ENCODE data around the gene EML4. TPM values are rescaled to one million over a fixed set of nuclear protein-coding genes. Genes with fewer than 3 reads are reported as not detected.

The EML4 gene
- total RNA-seq, 4 donors from 2014 or later = 27.4 to 96.8 (median 58.0) TPM

DNA sequence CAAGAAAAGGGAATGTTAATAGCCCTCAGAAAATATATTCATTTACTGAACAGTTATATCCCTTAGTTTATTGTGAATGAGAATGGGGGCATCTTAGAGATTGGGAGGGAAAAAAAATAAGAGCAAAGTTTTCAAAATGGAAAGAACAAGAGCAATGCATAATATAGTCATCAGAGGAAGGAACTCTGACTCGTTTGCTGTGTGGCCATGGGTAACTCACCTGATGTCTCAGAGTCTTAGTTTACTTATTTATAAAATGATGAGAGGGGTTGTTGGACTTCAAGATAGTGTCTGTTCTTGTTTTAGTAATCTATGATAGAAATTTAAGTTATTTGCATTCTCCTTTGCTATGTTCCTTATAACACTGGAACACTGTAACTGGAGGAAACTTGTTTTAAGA is 70.7 kb downstream of the EML4 start:
- TF ChIP-seq POLR2A (IDR thresholded peaks at IDR 0.05) (no peak), CTCF (IDR thresholded peaks at IDR 0.05) (no peak)
- Histone ChIP-seq H3K9me3 (no peaks in the 10 kb centered on the region), H3K27ac (no peak overlapping the region), H3K36me3 (no peaks in the 10 kb centered on the region), H3K27me3 (no peaks in the 10 kb centered on the region), H3K4me3 (no peak overlapping the region), H3K4me1 (no peaks in the 10 kb centered on the region)
- intact Hi-C loops (cut with DNase I; ENCODE audit: low total_unique reads) = loop anchor here (10.0 kb wide), 1 partner anchor 145 kb away; no protein-coding TSS in a partner anchor
- DNase-seq = no peak

- no peak overlapping the region for H3K27ac ChIP-seq
- H3K4me3 ChIP-seq = no peak overlapping the region
- intact Hi-C loops (cut with DNase I; ENCODE audit: low total_unique reads) = loop anchor here (10.0 kb wide), 1 partner anchor 147 kb away; no protein-coding TSS in a partner anchor
- TF ChIP-seq POLR2A (IDR thresholded peaks at IDR 0.05) (no peak), CTCF (IDR thresholded peaks at IDR 0.05) (no peak)
- H3K9me3 ChIP-seq = no peaks in the 10 kb centered on the region
- H3K36me3 ChIP-seq = no peaks in the 10 kb centered on the region
- no peaks in the 10 kb centered on the region for H3K4me1 ChIP-seq
- H3K27me3 ChIP-seq = no peaks in the 10 kb centered on the region
- DNase-seq = no peak
These were observed 72.4 kb downstream of the EML4 start for GRCh38 chr2:42241517-42241916.

DNA sequence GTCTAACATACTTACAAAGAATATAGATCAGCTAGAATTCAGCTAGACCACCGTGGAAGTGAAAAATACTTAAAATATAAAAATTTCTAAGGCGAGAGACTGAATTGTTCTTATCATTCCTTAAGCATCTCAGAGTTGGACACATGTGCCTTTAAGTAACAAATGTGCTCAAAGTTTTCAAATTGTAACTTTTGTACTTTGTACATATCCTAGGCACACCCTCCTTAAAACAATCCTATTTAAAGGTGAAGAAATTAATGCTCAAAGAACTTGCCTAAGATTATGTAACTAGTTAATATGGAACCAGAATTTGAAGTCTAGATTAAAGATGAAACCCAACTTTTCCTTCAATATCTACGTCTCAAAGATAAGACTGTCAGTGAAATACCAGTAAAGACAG is 74.1 kb downstream of the EML4 start:
- no peaks in the 10 kb centered on the region for H3K9me3 ChIP-seq
- TF ChIP-seq POLR2A (IDR thresholded peaks at IDR 0.05) (no peak), CTCF (IDR thresholded peaks at IDR 0.05) (no peak)
- DNase-seq = no peak
- H3K4me1 ChIP-seq = no peaks in the 10 kb centered on the region
- H3K36me3 ChIP-seq = no peaks in the 10 kb centered on the region
- no peak overlapping the region for H3K27ac ChIP-seq
- intact Hi-C loops (cut with DNase I; ENCODE audit: low total_unique reads) = loop anchor here (10.0 kb wide), 1 partner anchor 148 kb away; no protein-coding TSS in a partner anchor
- H3K4me3 ChIP-seq = no peak overlapping the region
- no peaks in the 10 kb centered on the region for H3K27me3 ChIP-seq

DNA sequence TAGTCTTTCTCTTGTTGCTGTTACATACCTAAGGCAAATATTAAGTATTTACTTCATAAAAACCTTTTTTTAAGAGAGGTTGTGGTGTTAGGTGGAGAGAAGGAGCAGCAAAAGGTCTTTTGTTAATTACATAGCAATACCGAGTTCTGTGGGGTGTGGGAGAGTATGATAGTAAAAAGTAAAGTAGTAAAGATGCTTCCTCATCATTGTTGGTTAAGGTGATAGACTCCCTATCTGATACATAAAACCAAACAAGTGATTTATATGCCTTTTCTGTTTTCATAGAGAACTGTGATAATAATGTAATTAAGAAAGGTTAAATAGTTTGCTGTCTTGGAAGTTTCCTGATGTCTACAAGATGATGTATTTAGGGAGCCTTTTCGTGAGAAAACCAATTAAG is 75.4 kb downstream of the EML4 start:
- Histone ChIP-seq H3K9me3 (no peaks in the 10 kb centered on the region), H3K36me3 (no peaks in the 10 kb centered on the region), H3K4me1 (no peaks in the 10 kb centered on the region), H3K4me3 (no peak overlapping the region), H3K27me3 (no peaks in the 10 kb centered on the region), H3K27ac (no peak overlapping the region)
- TF ChIP-seq CTCF (IDR thresholded peaks at IDR 0.05) (no peak), POLR2A (IDR thresholded peaks at IDR 0.05) (no peak)
- intact Hi-C loops (cut with DNase I; ENCODE audit: low total_unique reads) = loop anchor here (10.0 kb wide), 1 partner anchor 150 kb away; no protein-coding TSS in a partner anchor
- no peak for DNase-seq

GRCh38 chr2:42245396-42245795 is 76.2 kb downstream of the EML4 start:
- TF ChIP-seq CTCF (IDR thresholded peaks at IDR 0.05) (no peak), POLR2A (IDR thresholded peaks at IDR 0.05) (no peak)
- Histone ChIP-seq H3K27ac (no peak overlapping the region), H3K36me3 (no peaks in the 10 kb centered on the region), H3K9me3 (no peaks in the 10 kb centered on the region), H3K4me3 (no peak overlapping the region), H3K27me3 (no peaks in the 10 kb centered on the region), H3K4me1 (no peaks in the 10 kb centered on the region)
- DNase-seq = no peak
- intact Hi-C loops (cut with DNase I; ENCODE audit: low total_unique reads) = loop anchor here (10.0 kb wide), 1 partner anchor 151 kb away; no protein-coding TSS in a partner anchor
